Neutrophil (primary cell): ENCODE results near the gene EPHA1.

ENCODE experiments used
- H3K27ac ChIP-seq: fragments of 200-600 bp; sonication (generic); 2 replicates; pipeline ENCODE4 v1.5.1; 2016; ENCODE audit warnings: mild to moderate bottlenecking, moderate library complexity
- H3K27me3 ChIP-seq: fragments of 200-600 bp; sonication (generic); 2 replicates; pipeline ENCODE4 v1.6.0; 2016; ENCODE audit warnings: mild to moderate bottlenecking
- H3K36me3 ChIP-seq: fragments of 200-600 bp; sonication (generic); 2 replicates; pipeline ENCODE4 v1.5.1; 2017
- H3K4me1 ChIP-seq, 2 experiments: fragments of 200-600 bp in 1 of 2; sonication (generic) in 1 of 2; 1 replicate in 1 of 2; 2 replicates in 1 of 2; pipeline versions ENCODE4 v1.5.1 to v1.6.1; 2013 to 2016; ENCODE audit warnings: low read depth in 1 of 2, low read length in 1 of 2, mild to moderate bottlenecking in 1 of 2, moderate library complexity in 1 of 2; ENCODE audit not compliant: control insufficient read depth in 1 of 2, insufficient read depth in 1 of 2
- H3K4me3 ChIP-seq, 2 experiments: fragments of 200-600 bp in 1 of 2; sonication (generic) in 1 of 2; 1 replicate in 1 of 2; 2 replicates in 1 of 2; pipeline ENCODE4 v1.5.1; 2013 to 2016; ENCODE audit warnings: low read depth in 1 of 2, low read length in 1 of 2, mild to moderate bottlenecking in 1 of 2, moderate library complexity in 1 of 2
- H3K9me3 ChIP-seq: fragments of 200-600 bp; sonication (generic); 2 replicates; pipeline ENCODE4 v1.5.1; 2016
- CTCF ChIP-seq: fragments of 200-600 bp; sonication (generic); IDR thresholded peaks from 2 replicates; pipeline ENCODE4 v1.5.1; 2016; ENCODE audit warnings: antibody characterized with exemption

Gene EPHA1

GRCh38 chr7:143373255-143373794 lies 35.3 kb downstream of the EPHA1 start:
- Histone ChIP-seq H3K36me3 (no peaks in the 10 kb centered on the region), H3K4me1 (peaks cover 67 to 69% of the 10 kb centered on the region in 2 experiments), H3K9me3 (no peaks in the 10 kb centered on the region), H3K27ac (peak overlapping the region; percentile 97), H3K4me3 (no peak overlapping the region), H3K27me3 (no peaks in the 10 kb centered on the region)
- no peak for TF ChIP-seq CTCF

GRCh38 chr7:143372070-143372469 lies 36.6 kb downstream of the EPHA1 start:
- peaks cover 54 to 56% of the 10 kb centered on the region in 2 experiments for H3K4me1 ChIP-seq
- no peaks in the 10 kb centered on the region for H3K9me3 ChIP-seq
- no peak overlapping the region for H3K4me3 ChIP-seq
- H3K27me3 ChIP-seq: no peaks in the 10 kb centered on the region
- TF ChIP-seq CTCF: no peak
- peak overlapping the region; percentile 62 for H3K27ac ChIP-seq
- no peaks in the 10 kb centered on the region for H3K36me3 ChIP-seq

- no peak overlapping the region for H3K4me3 ChIP-seq
- H3K36me3 ChIP-seq: no peaks in the 10 kb centered on the region
- H3K9me3 ChIP-seq: no peaks in the 10 kb centered on the region
- no peak for TF ChIP-seq CTCF
- H3K4me1 ChIP-seq: peaks cover 33 to 35% of the 10 kb centered on the region in 2 experiments
- H3K27ac ChIP-seq: no peak overlapping the region
- H3K27me3 ChIP-seq: peaks cover 18% of the 10 kb centered on the region
Measured at GRCh38 chr7:143369678-143370651, 38.7 kb downstream of the EPHA1 start.

GRCh38 chr7:143368387-143368786 lies 40.3 kb downstream of the EPHA1 start:
- Histone ChIP-seq H3K4me1 (peaks cover 18 to 19% of the 10 kb centered on the region in 2 experiments), H3K9me3 (no peaks in the 10 kb centered on the region), H3K36me3 (no peaks in the 10 kb centered on the region), H3K4me3 (no peak overlapping the region), H3K27me3 (peaks cover 33% of the 10 kb centered on the region), H3K27ac (no peak overlapping the region)
- TF ChIP-seq CTCF: no peak

- H3K4me1 ChIP-seq: peaks cover 16 to 17% of the 10 kb centered on the region in 2 experiments
- no peaks in the 10 kb centered on the region for H3K36me3 ChIP-seq
- H3K27me3 ChIP-seq: peaks cover 38% of the 10 kb centered on the region
- H3K4me3 ChIP-seq: no peak overlapping the region
- TF ChIP-seq CTCF: no peak
- H3K27ac ChIP-seq: no peak overlapping the region
- no peaks in the 10 kb centered on the region for H3K9me3 ChIP-seq
Measured at GRCh38 chr7:143367972-143368371, 40.7 kb downstream of the EPHA1 start.
